ENCODE results near the gene TAMALIN.

The TAMALIN gene

GRCh38 chr12:52006726-52007157 is at the start of gene TAMALIN:
TAMALIN (plus strand) TSS chr12:52006946; CDS start chr12:52007020, 74 bp downstream.
- Histone ChIP-seq H2AFZ (ENCODE audit: low read length) (no peak within 1 kb of the TSS), H3K9me2 (replicated peaks; ENCODE audit: insufficient read depth, low read length) (no peaks in the 10 kb centered on the region), H3K27me3 (replicated peaks; ENCODE audit: insufficient read depth, low read length) (peaks cover 79% of the 10 kb centered on the region), H3K9me3 (replicated peaks; ENCODE audit: insufficient read depth, low read length) (no peaks in the 10 kb centered on the region), H3K4me1 (ENCODE audit: low read length) (no peaks in the 10 kb centered on the region), H4K20me1 (ENCODE audit: insufficient read depth, low read length) (no peaks in the 10 kb centered on the region), H3K27ac (ENCODE audit: low read length) (no peak within 1 kb of the TSS), H3K36me3 (replicated peaks; ENCODE audit: insufficient read depth, low read length) (no peaks in the 10 kb centered on the region), H3K9ac (ENCODE audit: low read length) (no peak within 1 kb of the TSS), H3K4me2 (ENCODE audit: low read depth, low read length) (peak within 1 kb of the TSS; percentile 47; the same call in 1 of the 2 replicates), H3K79me2 (ENCODE audit: low read length) (no peaks in the 10 kb centered on the region), H3K4me3 (ENCODE audit: low read length) (no peak within 1 kb of the TSS; the same call in 1 of the 2 replicates), H3F3A (ENCODE audit: insufficient read depth, low read length) (no peaks in the 10 kb centered on the region)
- no peak for DNase-seq
- TF ChIP-seq EZH2phosphoT487 (IDR thresholded peaks at IDR 0.05; ENCODE audit: low read length) (no peak), CTCF (IDR thresholded peaks at IDR 0.05; ENCODE audit: low read length) (no peak), EZH2 (optimal IDR thresholded peaks at IDR 0.05; ENCODE audit: low read depth, low read length) (no peak)

- no peaks in the 10 kb centered on the region for H4K20me1 ChIP-seq (ENCODE audit: insufficient read depth, low read length)
- no peak for DNase-seq
- no peak overlapping the region for H3K4me2 ChIP-seq (ENCODE audit: low read depth, low read length)
- no peaks in the 10 kb centered on the region for H3K9me2 ChIP-seq (replicated peaks; ENCODE audit: insufficient read depth, low read length)
- H3K9ac ChIP-seq (ENCODE audit: low read length), result no peak overlapping the region
- no peak overlapping the region for H2AFZ ChIP-seq (ENCODE audit: low read length)
- H3K36me3 ChIP-seq (replicated peaks; ENCODE audit: insufficient read depth, low read length), result no peaks in the 10 kb centered on the region
- no peak overlapping the region for H3K27ac ChIP-seq (ENCODE audit: low read length)
- no peaks in the 10 kb centered on the region for H3K27me3 ChIP-seq (replicated peaks; ENCODE audit: insufficient read depth, low read length)
- no peaks in the 10 kb centered on the region for H3K9me3 ChIP-seq (replicated peaks; ENCODE audit: insufficient read depth, low read length)
- no peak for TF ChIP-seq EZH2phosphoT487 (IDR thresholded peaks at IDR 0.05; ENCODE audit: low read length)
- no peak for TF ChIP-seq CTCF (IDR thresholded peaks at IDR 0.05; ENCODE audit: low read length)
- TF ChIP-seq EZH2 (optimal IDR thresholded peaks at IDR 0.05; ENCODE audit: low read depth, low read length), result no peak
- H3K79me2 ChIP-seq (ENCODE audit: low read length), result no peaks in the 10 kb centered on the region
- H3K4me1 ChIP-seq (ENCODE audit: low read length), result peaks cover 14% of the 10 kb centered on the region
- H3F3A ChIP-seq (ENCODE audit: insufficient read depth, low read length), result peaks cover 12% of the 10 kb centered on the region; the same call in 1 of the 2 replicates
- H3K4me3 ChIP-seq (ENCODE audit: low read length), result no peak overlapping the region
These were observed 48.2 kb upstream of the TAMALIN start for GRCh38 chr12:51958542-51958941.

GRCh38 chr12:51959211-51959610 is 47.5 kb upstream of the TAMALIN start:
- Histone ChIP-seq H4K20me1 (ENCODE audit: insufficient read depth, low read length) (no peaks in the 10 kb centered on the region), H3K36me3 (replicated peaks; ENCODE audit: insufficient read depth, low read length) (no peaks in the 10 kb centered on the region), H3F3A (ENCODE audit: insufficient read depth, low read length) (peaks cover 12% of the 10 kb centered on the region; the same call in 1 of the 2 replicates), H3K79me2 (ENCODE audit: low read length) (no peaks in the 10 kb centered on the region), H3K27me3 (replicated peaks; ENCODE audit: insufficient read depth, low read length) (no peaks in the 10 kb centered on the region), H3K9me3 (replicated peaks; ENCODE audit: insufficient read depth, low read length) (no peaks in the 10 kb centered on the region), H3K9me2 (replicated peaks; ENCODE audit: insufficient read depth, low read length) (no peaks in the 10 kb centered on the region), H2AFZ (ENCODE audit: low read length) (no peak overlapping the region), H3K4me1 (ENCODE audit: low read length) (peaks cover 14% of the 10 kb centered on the region), H3K4me3 (ENCODE audit: low read length) (no peak overlapping the region), H3K27ac (ENCODE audit: low read length) (no peak overlapping the region), H3K4me2 (ENCODE audit: low read depth, low read length) (no peak overlapping the region), H3K9ac (ENCODE audit: low read length) (no peak overlapping the region)
- DNase-seq, result no peak
- no peak for TF ChIP-seq EZH2 (optimal IDR thresholded peaks at IDR 0.05; ENCODE audit: low read depth, low read length)
- no peak for TF ChIP-seq CTCF (IDR thresholded peaks at IDR 0.05; ENCODE audit: low read length)
- no peak for TF ChIP-seq EZH2phosphoT487 (IDR thresholded peaks at IDR 0.05; ENCODE audit: low read length)

All from MM.1S (cell line).